PC-9 (cell line): Measurements from ENCODE around the gene UGDH.
"Not testable (repeated sequence)": the region's sequence is repeated elsewhere in the genome, so short reads cannot be mapped to it uniquely, and the experiment has no call there.

Experiments
- EZH2 ChIP-seq: fragments of 200-600 bp; sonication (generic); IDR thresholded peaks from 2 replicates; pipeline ENCODE4 v1.8.0; 2017; ENCODE audit warnings: antibody characterized with exemption, low read depth
- TF ChIP-seq, protein P1 (sequence below): fragments of 200-600 bp; sonication (generic); conservative IDR thresholded peaks from 2 replicates; pipeline ENCODE4 v1.6.1; 2017; ENCODE audit warnings: mixed run types, antibody characterized with exemption, mild to moderate bottlenecking, moderate library complexity

- TF ChIP-seq, protein P1, sequence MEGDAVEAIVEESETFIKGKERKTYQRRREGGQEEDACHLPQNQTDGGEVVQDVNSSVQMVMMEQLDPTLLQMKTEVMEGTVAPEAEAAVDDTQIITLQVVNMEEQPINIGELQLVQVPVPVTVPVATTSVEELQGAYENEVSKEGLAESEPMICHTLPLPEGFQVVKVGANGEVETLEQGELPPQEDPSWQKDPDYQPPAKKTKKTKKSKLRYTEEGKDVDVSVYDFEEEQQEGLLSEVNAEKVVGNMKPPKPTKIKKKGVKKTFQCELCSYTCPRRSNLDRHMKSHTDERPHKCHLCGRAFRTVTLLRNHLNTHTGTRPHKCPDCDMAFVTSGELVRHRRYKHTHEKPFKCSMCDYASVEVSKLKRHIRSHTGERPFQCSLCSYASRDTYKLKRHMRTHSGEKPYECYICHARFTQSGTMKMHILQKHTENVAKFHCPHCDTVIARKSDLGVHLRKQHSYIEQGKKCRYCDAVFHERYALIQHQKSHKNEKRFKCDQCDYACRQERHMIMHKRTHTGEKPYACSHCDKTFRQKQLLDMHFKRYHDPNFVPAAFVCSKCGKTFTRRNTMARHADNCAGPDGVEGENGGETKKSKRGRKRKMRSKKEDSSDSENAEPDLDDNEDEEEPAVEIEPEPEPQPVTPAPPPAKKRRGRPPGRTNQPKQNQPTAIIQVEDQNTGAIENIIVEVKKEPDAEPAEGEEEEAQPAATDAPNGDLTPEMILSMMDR, result not testable (repeated sequence)
- TF ChIP-seq EZH2, result not testable (repeated sequence)
Observed at GRCh38 chr4:39544080-39544479, 16.8 kb upstream of the UGDH start.
